Measurements from ENCODE around the gene LDB2. TPM values are rescaled to one million over a fixed set of nuclear protein-coding genes. Genes with fewer than 3 reads are reported as not detected.

LDB2 gene
- total RNA-seq, 4 donors from 2014 or later = 7.0 to 26.4 (median 18.1) TPM

GRCh38 chr4:16732741-16733140 lies 165.7 kb downstream of the LDB2 start:
- DNase-seq = no peak
- no peak for TF ChIP-seq POLR2A (IDR thresholded peaks at IDR 0.05)
- TF ChIP-seq CTCF (IDR thresholded peaks at IDR 0.05 in 4 of 5, conservative IDR thresholded peaks at IDR 0.05 in 1 of 5) = no peak
- Histone ChIP-seq H3K4me1 (no peaks in the 10 kb centered on the region), H3K27me3 (no peaks in the 10 kb centered on the region), H3K4me3 (no peak overlapping the region), H3K27ac (no peak overlapping the region), H3K36me3 (no peaks in the 10 kb centered on the region), H3K9me3 (no peaks in the 10 kb centered on the region)
- intact Hi-C loops (cut with DNase I; ENCODE audit: low total_unique reads) (no loop called here), in situ Hi-C loops (cut with MboI; ENCODE audit: low sequenced_read_pairs in 4 of 4) (no loop called here)
- ATAC-seq = no peak

GRCh38 chr4:16731776-16732380 lies 166.6 kb downstream of the LDB2 start:
- ATAC-seq (no peak), DNase-seq (no peak)
- Histone ChIP-seq H3K4me3 (no peak overlapping the region), H3K4me1 (no peaks in the 10 kb centered on the region), H3K27ac (no peak overlapping the region), H3K27me3 (no peaks in the 10 kb centered on the region), H3K9me3 (no peaks in the 10 kb centered on the region), H3K36me3 (no peaks in the 10 kb centered on the region)
- in situ Hi-C loops (cut with MboI; ENCODE audit: low sequenced_read_pairs in 4 of 4) (no loop called here), intact Hi-C loops (cut with DNase I; ENCODE audit: low total_unique reads) (no loop called here)
- TF ChIP-seq POLR2A (IDR thresholded peaks at IDR 0.05) = no peak
- TF ChIP-seq CTCF (IDR thresholded peaks at IDR 0.05 in 4 of 5, conservative IDR thresholded peaks at IDR 0.05 in 1 of 5) = no peak

- ATAC-seq (no peak), DNase-seq (no peak)
- H3K27ac ChIP-seq = peak overlapping the region in 1 of 4 donors; percentile 25
- H3K36me3 ChIP-seq = no peaks in the 10 kb centered on the region
- no peak for TF ChIP-seq CTCF (IDR thresholded peaks at IDR 0.05 in 4 of 5, conservative IDR thresholded peaks at IDR 0.05 in 1 of 5)
- no peak for TF ChIP-seq POLR2A (IDR thresholded peaks at IDR 0.05)
- H3K4me1 ChIP-seq = no peaks in the 10 kb centered on the region
- no peak overlapping the region for H3K4me3 ChIP-seq
- intact Hi-C loops (cut with DNase I; ENCODE audit: low total_unique reads) = no loop called here
- H3K27me3 ChIP-seq = no peaks in the 10 kb centered on the region
- in situ Hi-C loops (cut with MboI; ENCODE audit: low sequenced_read_pairs in 4 of 4) = no loop called here
- no peaks in the 10 kb centered on the region for H3K9me3 ChIP-seq
These were observed 167.8 kb downstream of the LDB2 start for GRCh38 chr4:16730522-16731205.

GRCh38 chr4:16729336-16729735 lies 169.1 kb downstream of the LDB2 start:
- H3K27me3 ChIP-seq = no peaks in the 10 kb centered on the region
- DNase-seq (no peak), ATAC-seq (no peak)
- H3K4me3 ChIP-seq = no peak overlapping the region
- H3K27ac ChIP-seq = no peak overlapping the region
- TF ChIP-seq CTCF (IDR thresholded peaks at IDR 0.05 in 4 of 5, conservative IDR thresholded peaks at IDR 0.05 in 1 of 5) = no peak
- no peak for TF ChIP-seq POLR2A (IDR thresholded peaks at IDR 0.05)
- no peaks in the 10 kb centered on the region for H3K4me1 ChIP-seq
- in situ Hi-C loops (cut with MboI; ENCODE audit: low sequenced_read_pairs in 4 of 4) (no loop called here), intact Hi-C loops (cut with DNase I; ENCODE audit: low total_unique reads) (no loop called here)
- H3K9me3 ChIP-seq = no peaks in the 10 kb centered on the region
- H3K36me3 ChIP-seq = no peaks in the 10 kb centered on the region
